DOHH2 (cell line): ENCODE data around the gene SHLD3.

Experiments
- H3F3A ChIP-seq: fragments of 200-600 bp; sonication (generic), shearing (Covaris generic); 2 replicates; pipeline ENCODE4 v1.6.0; 2016; ENCODE audit warnings: antibody characterized with exemption, mild to moderate bottlenecking; ENCODE audit not compliant: control insufficient read depth, insufficient read depth
- H3K27ac ChIP-seq: fragments of 200-600 bp; sonication (generic); 2 replicates; pipeline ENCODE4 v1.5.1; 2014; ENCODE audit warnings: low read depth, mild to moderate bottlenecking, low read length, moderate library complexity
- H3K27me3 ChIP-seq: fragments of 200-600 bp; sonication (generic); 2 replicates; pipeline ENCODE4 v1.6.1; 2014; ENCODE audit warnings: mild to moderate bottlenecking, low read length, mixed read lengths; ENCODE audit not compliant: control insufficient read depth
- H3K36me3 ChIP-seq: fragments of 200-600 bp; sonication (generic); 2 replicates; pipeline ENCODE4 v1.6.1; 2014; ENCODE audit warnings: mild to moderate bottlenecking, low read length, moderate library complexity, mixed read lengths; ENCODE audit not compliant: control insufficient read depth
- H3K4me1 ChIP-seq: fragments of 200-600 bp; sonication (generic); 2 replicates; pipeline ENCODE4 v1.6.1; 2014; ENCODE audit warnings: mild to moderate bottlenecking, low read length, mixed read lengths; ENCODE audit not compliant: control insufficient read depth
- H3K4me2 ChIP-seq: fragments of 200-600 bp; sonication (generic); 2 replicates; pipeline ENCODE4 v1.6.0; 2014; ENCODE audit warnings: mild to moderate bottlenecking, low read length, moderate library complexity
- H3K4me3 ChIP-seq: fragments of 200-600 bp; sonication (generic); 2 replicates; pipeline ENCODE4 v1.5.1; 2014; ENCODE audit warnings: mild to moderate bottlenecking, low read length, mixed read lengths
- H3K79me2 ChIP-seq: fragments of 200-600 bp; sonication (generic); 2 replicates; pipeline ENCODE4 v1.6.1; 2014; ENCODE audit warnings: mild to moderate bottlenecking, low read length, mixed read lengths; ENCODE audit not compliant: control insufficient read depth
- H3K9me2 ChIP-seq: fragments of 200-600 bp; sonication (generic); replicated peaks from 2 replicates; pipeline ENCODE4 v1.6.1; 2014; ENCODE audit warnings: mild to moderate bottlenecking, low read length, mixed read lengths; ENCODE audit not compliant: control insufficient read depth
- H3K9me3 ChIP-seq: fragments of 200-600 bp; sonication (generic); 2 replicates; pipeline ENCODE4 v1.6.1; 2014; ENCODE audit warnings: antibody characterized with exemption, low read length, mixed read lengths; ENCODE audit not compliant: control insufficient read depth, insufficient read depth
- H4K20me1 ChIP-seq: fragments of 200-600 bp; sonication (generic); 2 replicates; pipeline ENCODE4 v1.6.0; 2014; ENCODE audit warnings: low read depth, mild to moderate bottlenecking, antibody characterized with exemption, low read length, moderate library complexity; ENCODE audit not compliant: control insufficient read depth, insufficient read depth
- EZH2phosphoT487 ChIP-seq: fragments of 200-600 bp; sonication (generic); IDR thresholded peaks from 2 replicates; pipeline ENCODE4 v1.6.1; 2017; ENCODE audit warnings: borderline replicate concordance, mild to moderate bottlenecking, antibody characterized with exemption, low read length, moderate library complexity, mixed read lengths
- TF ChIP-seq, protein P1 (sequence below): fragments of 200-600 bp; sonication (generic); IDR thresholded peaks from one replicate; pipeline ENCODE4 v1.5.1; 2014; ENCODE audit warnings: antibody characterized with exemption, mild to moderate bottlenecking, low read depth, low read length; ENCODE audit not compliant: poor library complexity, severe bottlenecking

SHLD3 gene

DNA sequence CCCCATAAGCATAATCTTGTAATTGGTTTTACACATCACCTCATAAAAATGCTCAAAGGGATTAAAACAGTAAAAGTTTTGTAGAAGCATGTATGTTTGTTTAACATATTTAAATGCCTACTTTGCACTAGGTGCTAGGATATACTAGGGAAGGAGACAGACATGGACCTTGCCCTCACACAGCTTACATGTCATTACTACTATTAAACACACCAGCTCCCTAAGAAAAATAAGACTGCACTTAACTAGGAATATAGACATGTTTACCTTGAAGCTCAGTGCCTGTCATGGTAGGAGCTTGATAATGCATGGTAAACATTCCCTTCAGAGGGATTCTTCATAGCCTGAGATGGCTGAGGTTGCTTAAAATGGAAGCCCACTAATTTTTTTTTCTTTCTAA lies 6.2 kb downstream of the SHLD3 start:
- H3K4me1 ChIP-seq, result peaks cover 4% of the 10 kb centered on the region
- peaks cover 57% of the 10 kb centered on the region for H3K79me2 ChIP-seq
- H3K36me3 ChIP-seq, result peaks cover 8% of the 10 kb centered on the region
- H3K27ac ChIP-seq, result no peak overlapping the region
- TF ChIP-seq, protein P1, sequence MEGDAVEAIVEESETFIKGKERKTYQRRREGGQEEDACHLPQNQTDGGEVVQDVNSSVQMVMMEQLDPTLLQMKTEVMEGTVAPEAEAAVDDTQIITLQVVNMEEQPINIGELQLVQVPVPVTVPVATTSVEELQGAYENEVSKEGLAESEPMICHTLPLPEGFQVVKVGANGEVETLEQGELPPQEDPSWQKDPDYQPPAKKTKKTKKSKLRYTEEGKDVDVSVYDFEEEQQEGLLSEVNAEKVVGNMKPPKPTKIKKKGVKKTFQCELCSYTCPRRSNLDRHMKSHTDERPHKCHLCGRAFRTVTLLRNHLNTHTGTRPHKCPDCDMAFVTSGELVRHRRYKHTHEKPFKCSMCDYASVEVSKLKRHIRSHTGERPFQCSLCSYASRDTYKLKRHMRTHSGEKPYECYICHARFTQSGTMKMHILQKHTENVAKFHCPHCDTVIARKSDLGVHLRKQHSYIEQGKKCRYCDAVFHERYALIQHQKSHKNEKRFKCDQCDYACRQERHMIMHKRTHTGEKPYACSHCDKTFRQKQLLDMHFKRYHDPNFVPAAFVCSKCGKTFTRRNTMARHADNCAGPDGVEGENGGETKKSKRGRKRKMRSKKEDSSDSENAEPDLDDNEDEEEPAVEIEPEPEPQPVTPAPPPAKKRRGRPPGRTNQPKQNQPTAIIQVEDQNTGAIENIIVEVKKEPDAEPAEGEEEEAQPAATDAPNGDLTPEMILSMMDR, result no peak
- TF ChIP-seq EZH2phosphoT487, result no peak
- H3K4me2 ChIP-seq, result no peak overlapping the region
- no peaks in the 10 kb centered on the region for H3F3A ChIP-seq
- no peaks in the 10 kb centered on the region for H3K9me2 ChIP-seq
- H3K9me3 ChIP-seq, result no peaks in the 10 kb centered on the region
- H4K20me1 ChIP-seq, result no peaks in the 10 kb centered on the region
- no peak overlapping the region for H3K4me3 ChIP-seq
- no peaks in the 10 kb centered on the region for H3K27me3 ChIP-seq

DNA sequence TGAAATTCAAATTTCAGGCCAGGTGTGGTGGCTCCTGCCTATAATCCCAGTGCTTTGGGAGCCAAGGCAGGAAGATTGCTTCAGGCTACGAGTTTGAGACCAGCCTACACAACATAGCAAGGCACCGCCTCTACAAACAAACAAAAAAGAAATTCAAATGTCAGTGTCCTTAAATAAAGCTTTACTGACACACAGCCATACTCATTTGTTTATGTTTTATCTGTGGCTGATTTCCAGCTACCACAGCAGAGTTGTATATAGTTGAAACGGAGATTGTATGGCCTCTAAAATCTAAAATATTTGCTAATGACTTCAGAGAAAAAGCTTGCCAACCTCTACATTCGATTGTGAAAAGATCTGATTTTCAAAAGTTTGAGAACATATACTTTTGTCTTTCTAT lies 15.4 kb downstream of the SHLD3 start:
- H3K4me2 ChIP-seq, result no peak overlapping the region
- H3F3A ChIP-seq, result no peaks in the 10 kb centered on the region
- H3K4me1 ChIP-seq, result no peaks in the 10 kb centered on the region
- H3K27ac ChIP-seq, result no peak overlapping the region
- no peaks in the 10 kb centered on the region for H3K79me2 ChIP-seq
- no peaks in the 10 kb centered on the region for H3K9me2 ChIP-seq
- H3K27me3 ChIP-seq, result no peaks in the 10 kb centered on the region
- peaks cover 26% of the 10 kb centered on the region for H3K36me3 ChIP-seq
- TF ChIP-seq, protein P1, result no peak
- TF ChIP-seq EZH2phosphoT487, result no peak
- H3K4me3 ChIP-seq, result no peak overlapping the region
- no peaks in the 10 kb centered on the region for H4K20me1 ChIP-seq
- no peaks in the 10 kb centered on the region for H3K9me3 ChIP-seq

DNA sequence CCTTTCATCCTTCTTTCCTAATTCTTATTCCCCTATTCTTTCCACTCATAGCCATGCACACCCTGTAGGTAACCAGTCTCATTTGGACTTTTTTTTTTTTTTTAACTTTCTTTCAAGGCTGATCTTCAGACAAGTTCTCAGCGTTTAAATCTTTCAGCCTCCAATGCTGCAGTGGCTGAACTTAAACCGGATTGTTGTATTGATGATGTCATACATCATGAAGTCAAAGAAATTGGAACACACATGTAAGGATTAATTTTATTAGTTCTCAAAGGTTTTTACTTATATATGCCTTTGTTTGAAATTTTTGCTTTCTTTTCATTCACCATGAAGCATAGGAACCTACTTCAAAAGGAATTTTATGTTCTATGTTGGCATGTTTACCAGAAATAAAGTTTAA lies 22.1 kb downstream of the SHLD3 start:
- no peaks in the 10 kb centered on the region for H4K20me1 ChIP-seq
- no peak overlapping the region for H3K27ac ChIP-seq
- no peak for TF ChIP-seq EZH2phosphoT487
- TF ChIP-seq, protein P1, result no peak
- no peaks in the 10 kb centered on the region for H3K4me1 ChIP-seq
- H3K27me3 ChIP-seq, result no peaks in the 10 kb centered on the region
- H3K79me2 ChIP-seq, result no peaks in the 10 kb centered on the region
- no peak overlapping the region for H3K4me2 ChIP-seq
- no peaks in the 10 kb centered on the region for H3K9me2 ChIP-seq
- H3F3A ChIP-seq, result no peaks in the 10 kb centered on the region
- no peak overlapping the region for H3K4me3 ChIP-seq
- no peaks in the 10 kb centered on the region for H3K9me3 ChIP-seq
- H3K36me3 ChIP-seq, result no peaks in the 10 kb centered on the region

DNA sequence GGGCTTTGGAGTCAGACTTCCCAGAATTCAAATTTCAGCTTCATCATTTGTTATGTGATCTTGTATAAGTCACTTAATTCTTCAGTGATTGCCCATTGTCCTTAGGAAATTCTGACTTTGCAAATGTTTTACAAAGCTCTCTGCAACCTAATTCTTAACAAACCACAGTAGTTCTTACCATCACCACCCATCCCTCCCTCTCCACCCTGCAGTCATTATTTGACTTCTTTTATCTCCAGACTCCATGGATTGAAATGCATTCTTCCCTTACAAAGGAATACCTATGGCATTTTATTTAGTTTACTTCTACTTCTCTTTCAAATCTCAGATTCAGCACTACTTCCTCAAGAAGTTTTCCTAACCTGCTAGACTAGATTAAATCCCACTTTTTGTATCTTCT lies 23.1 kb downstream of the SHLD3 start:
- H3K4me2 ChIP-seq, result no peak overlapping the region
- H3K9me3 ChIP-seq, result no peaks in the 10 kb centered on the region
- H3K9me2 ChIP-seq, result no peaks in the 10 kb centered on the region
- no peaks in the 10 kb centered on the region for H3K36me3 ChIP-seq
- H4K20me1 ChIP-seq, result no peaks in the 10 kb centered on the region
- no peaks in the 10 kb centered on the region for H3K4me1 ChIP-seq
- H3K27me3 ChIP-seq, result no peaks in the 10 kb centered on the region
- no peaks in the 10 kb centered on the region for H3K79me2 ChIP-seq
- TF ChIP-seq, protein P1, result no peak
- no peak for TF ChIP-seq EZH2phosphoT487
- H3K4me3 ChIP-seq, result no peak overlapping the region
- no peak overlapping the region for H3K27ac ChIP-seq
- no peaks in the 10 kb centered on the region for H3F3A ChIP-seq
